ENCODE results near the gene CFAP161.

DNA sequence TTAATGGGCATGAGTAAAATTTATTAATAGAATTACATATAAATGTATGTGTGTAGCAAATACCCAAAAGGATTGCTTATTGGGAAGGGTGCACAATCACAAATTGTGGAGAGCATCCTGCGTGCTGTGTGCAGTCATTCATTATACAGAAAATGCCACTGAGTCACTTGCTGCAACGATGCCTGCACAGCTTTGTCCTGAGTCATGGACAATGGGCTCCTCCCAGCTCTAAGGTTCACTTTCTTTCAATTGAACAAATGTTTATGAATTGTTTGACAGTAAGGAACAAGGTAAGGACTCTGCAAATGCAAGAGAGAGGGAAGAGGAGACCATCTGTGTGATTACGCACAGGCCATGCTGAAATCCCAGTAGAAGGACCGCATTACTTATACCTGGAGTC, 18.7 kb downstream of the CFAP161 start:
- TF ChIP-seq ATF3 (IDR thresholded peaks at IDR 0.05) (no peak), TAF1 (conservative IDR thresholded peaks at IDR 0.05) (no peak), GABPA (IDR thresholded peaks at IDR 0.05 in 1 of 2, conservative IDR thresholded peaks at IDR 0.05 in 1 of 2) (no peak), YY1 (IDR thresholded peaks at IDR 0.05) (no peak), FOXA1 (IDR thresholded peaks at IDR 0.05) (no peak), JUND (IDR thresholded peaks at IDR 0.05) (no peak), ZBTB33 (IDR thresholded peaks at IDR 0.05) (no peak), EGR1 (IDR thresholded peaks at IDR 0.05; ENCODE audit: low read depth in 2 of 2) (no peak)
- TF ChIP-seq, protein P1, sequence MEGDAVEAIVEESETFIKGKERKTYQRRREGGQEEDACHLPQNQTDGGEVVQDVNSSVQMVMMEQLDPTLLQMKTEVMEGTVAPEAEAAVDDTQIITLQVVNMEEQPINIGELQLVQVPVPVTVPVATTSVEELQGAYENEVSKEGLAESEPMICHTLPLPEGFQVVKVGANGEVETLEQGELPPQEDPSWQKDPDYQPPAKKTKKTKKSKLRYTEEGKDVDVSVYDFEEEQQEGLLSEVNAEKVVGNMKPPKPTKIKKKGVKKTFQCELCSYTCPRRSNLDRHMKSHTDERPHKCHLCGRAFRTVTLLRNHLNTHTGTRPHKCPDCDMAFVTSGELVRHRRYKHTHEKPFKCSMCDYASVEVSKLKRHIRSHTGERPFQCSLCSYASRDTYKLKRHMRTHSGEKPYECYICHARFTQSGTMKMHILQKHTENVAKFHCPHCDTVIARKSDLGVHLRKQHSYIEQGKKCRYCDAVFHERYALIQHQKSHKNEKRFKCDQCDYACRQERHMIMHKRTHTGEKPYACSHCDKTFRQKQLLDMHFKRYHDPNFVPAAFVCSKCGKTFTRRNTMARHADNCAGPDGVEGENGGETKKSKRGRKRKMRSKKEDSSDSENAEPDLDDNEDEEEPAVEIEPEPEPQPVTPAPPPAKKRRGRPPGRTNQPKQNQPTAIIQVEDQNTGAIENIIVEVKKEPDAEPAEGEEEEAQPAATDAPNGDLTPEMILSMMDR (IDR thresholded peaks at IDR 0.05; ENCODE audit: low read depth, low read length, missing input control), result no peak
- TF ChIP-seq, protein P2, sequence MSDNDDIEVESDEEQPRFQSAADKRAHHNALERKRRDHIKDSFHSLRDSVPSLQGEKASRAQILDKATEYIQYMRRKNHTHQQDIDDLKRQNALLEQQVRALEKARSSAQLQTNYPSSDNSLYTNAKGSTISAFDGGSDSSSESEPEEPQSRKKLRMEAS (IDR thresholded peaks at IDR 0.05), result no peak

All from liver (tissue), 3 donors.